Ishikawa (cell line): Measurements from ENCODE around the gene RCOR1.

Experiments used
- CEBPB ChIP-seq: IDR thresholded peaks from 2 replicates; pipeline ENCODE4 v1.6.1; 2012
- CREB1 ChIP-seq: IDR thresholded peaks from 2 replicates; pipeline ENCODE4 v1.6.1; 2012; ENCODE audit warnings: low read depth
- EGR1 ChIP-seq: IDR thresholded peaks from 2 replicates; pipeline ENCODE4 v1.6.1; 2012
- EP300 ChIP-seq: IDR thresholded peaks from 2 replicates; pipeline ENCODE4 v1.6.1; 2012; ENCODE audit warnings: borderline replicate concordance
- FOXM1 ChIP-seq: IDR thresholded peaks from 2 replicates; pipeline ENCODE4 v1.6.1; 2012; ENCODE audit warnings: low read depth, borderline replicate concordance
- NFIC ChIP-seq: IDR thresholded peaks from 2 replicates; pipeline ENCODE4 v1.6.1; 2012
- RAD21 ChIP-seq: IDR thresholded peaks from 2 replicates; pipeline ENCODE4 v1.6.1; 2012; ENCODE audit warnings: low read depth
- TAF1 ChIP-seq: IDR thresholded peaks from 2 replicates; pipeline ENCODE4 v1.6.1; 2012; ENCODE audit warnings: low read depth, mild to moderate bottlenecking
- TCF12 ChIP-seq: IDR thresholded peaks from 2 replicates; pipeline ENCODE4 v1.6.1; 2012; ENCODE audit warnings: low read depth
- TEAD4 ChIP-seq: IDR thresholded peaks from 2 replicates; pipeline ENCODE4 v1.6.1; 2012
- YY1 ChIP-seq: IDR thresholded peaks from 2 replicates; pipeline ENCODE4 v1.6.1; 2012; ENCODE audit warnings: low read depth
- ZBTB7A ChIP-seq: IDR thresholded peaks from 2 replicates; pipeline ENCODE4 v1.6.1; 2012; ENCODE audit warnings: low read depth
- TF ChIP-seq, protein P1 (sequence below): IDR thresholded peaks from 2 replicates; pipeline ENCODE4 v1.6.1; 2012; ENCODE audit warnings: low read depth, mild to moderate bottlenecking
- TF ChIP-seq, protein P2 (sequence below): IDR thresholded peaks from 2 replicates; pipeline ENCODE4 v1.6.1; 2012
- TF ChIP-seq, protein P3 (sequence below): IDR thresholded peaks from 2 replicates; pipeline ENCODE4 v1.6.1; 2012

RCOR1 gene

DNA sequence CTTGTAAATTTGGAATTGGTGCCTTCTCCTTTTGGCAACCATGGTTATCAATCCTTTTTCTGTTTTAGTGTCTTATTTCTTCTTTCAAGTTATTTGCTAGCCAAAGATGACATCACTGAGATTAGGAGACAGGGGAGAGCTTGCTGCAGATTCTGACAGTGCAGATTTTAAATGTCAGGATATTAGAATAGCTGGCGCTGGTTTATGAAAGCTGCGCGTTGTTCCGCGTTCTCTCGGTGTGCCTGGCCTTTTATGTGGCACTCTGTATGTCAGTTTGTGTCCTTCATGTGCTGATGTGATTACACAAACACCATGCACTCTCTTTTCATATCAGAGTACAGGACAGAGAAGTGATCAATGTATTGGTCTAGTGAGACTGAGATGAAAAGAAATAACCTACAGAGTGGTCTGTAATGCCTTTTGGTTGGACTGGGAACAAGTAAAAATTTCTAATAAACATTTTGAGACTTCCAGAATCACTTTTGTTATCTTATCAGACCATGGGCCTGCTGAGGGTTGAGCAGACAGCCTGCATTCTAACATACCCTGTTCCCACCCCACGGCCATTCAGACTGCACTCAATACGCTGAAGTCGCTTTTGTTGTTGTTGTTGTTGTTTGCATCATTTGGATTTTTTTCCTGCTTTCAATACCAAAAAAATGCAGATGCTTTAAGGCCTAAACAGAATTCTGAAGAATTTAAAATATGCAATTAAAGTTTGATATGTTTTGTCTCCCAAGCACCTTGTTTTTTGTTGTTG lies 135.1 kb downstream of the RCOR1 start:
- TF ChIP-seq, protein P1, sequence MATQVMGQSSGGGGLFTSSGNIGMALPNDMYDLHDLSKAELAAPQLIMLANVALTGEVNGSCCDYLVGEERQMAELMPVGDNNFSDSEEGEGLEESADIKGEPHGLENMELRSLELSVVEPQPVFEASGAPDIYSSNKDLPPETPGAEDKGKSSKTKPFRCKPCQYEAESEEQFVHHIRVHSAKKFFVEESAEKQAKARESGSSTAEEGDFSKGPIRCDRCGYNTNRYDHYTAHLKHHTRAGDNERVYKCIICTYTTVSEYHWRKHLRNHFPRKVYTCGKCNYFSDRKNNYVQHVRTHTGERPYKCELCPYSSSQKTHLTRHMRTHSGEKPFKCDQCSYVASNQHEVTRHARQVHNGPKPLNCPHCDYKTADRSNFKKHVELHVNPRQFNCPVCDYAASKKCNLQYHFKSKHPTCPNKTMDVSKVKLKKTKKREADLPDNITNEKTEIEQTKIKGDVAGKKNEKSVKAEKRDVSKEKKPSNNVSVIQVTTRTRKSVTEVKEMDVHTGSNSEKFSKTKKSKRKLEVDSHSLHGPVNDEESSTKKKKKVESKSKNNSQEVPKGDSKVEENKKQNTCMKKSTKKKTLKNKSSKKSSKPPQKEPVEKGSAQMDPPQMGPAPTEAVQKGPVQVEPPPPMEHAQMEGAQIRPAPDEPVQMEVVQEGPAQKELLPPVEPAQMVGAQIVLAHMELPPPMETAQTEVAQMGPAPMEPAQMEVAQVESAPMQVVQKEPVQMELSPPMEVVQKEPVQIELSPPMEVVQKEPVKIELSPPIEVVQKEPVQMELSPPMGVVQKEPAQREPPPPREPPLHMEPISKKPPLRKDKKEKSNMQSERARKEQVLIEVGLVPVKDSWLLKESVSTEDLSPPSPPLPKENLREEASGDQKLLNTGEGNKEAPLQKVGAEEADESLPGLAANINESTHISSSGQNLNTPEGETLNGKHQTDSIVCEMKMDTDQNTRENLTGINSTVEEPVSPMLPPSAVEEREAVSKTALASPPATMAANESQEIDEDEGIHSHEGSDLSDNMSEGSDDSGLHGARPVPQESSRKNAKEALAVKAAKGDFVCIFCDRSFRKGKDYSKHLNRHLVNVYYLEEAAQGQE = no peak
- TF ChIP-seq FOXM1 = no peak
- TF ChIP-seq TAF1 = no peak
- TF ChIP-seq YY1 = no peak
- no peak for TF ChIP-seq CREB1

DNA sequence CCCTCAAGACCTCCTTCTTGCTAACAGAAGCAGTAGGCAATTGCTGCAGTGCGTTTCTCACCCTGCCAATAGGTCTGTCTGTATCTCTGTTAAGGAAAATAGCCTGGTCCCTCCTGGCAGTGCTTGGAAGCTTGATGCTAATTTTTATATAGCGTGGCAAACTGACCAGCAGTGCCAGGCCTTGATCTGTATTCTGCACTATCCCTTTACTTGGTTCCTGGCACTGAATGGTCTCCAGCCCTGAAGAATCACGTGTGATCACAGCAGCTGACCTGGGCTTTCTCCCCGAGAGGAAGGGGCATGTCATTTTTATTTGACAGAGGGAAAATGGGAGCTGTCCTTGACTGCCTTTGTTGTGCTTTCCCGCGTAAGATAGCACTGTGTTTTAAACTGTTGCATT lies 136.1 kb downstream of the RCOR1 start:
- TF ChIP-seq EP300 (no peak), CREB1 (no peak), FOXM1 (no peak), CEBPB (no peak), RAD21 (no peak), TAF1 (no peak), NFIC (no peak), TEAD4 (no peak), TCF12 (no peak), EGR1 (no peak), YY1 (no peak), ZBTB7A (no peak)
- TF ChIP-seq, protein P2, sequence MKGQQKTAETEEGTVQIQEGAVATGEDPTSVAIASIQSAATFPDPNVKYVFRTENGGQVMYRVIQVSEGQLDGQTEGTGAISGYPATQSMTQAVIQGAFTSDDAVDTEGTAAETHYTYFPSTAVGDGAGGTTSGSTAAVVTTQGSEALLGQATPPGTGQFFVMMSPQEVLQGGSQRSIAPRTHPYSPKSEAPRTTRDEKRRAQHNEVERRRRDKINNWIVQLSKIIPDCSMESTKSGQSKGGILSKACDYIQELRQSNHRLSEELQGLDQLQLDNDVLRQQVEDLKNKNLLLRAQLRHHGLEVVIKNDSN = no peak
- TF ChIP-seq, protein P3, sequence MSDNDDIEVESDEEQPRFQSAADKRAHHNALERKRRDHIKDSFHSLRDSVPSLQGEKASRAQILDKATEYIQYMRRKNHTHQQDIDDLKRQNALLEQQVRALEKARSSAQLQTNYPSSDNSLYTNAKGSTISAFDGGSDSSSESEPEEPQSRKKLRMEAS = no peak
- TF ChIP-seq, protein P1 = no peak

DNA sequence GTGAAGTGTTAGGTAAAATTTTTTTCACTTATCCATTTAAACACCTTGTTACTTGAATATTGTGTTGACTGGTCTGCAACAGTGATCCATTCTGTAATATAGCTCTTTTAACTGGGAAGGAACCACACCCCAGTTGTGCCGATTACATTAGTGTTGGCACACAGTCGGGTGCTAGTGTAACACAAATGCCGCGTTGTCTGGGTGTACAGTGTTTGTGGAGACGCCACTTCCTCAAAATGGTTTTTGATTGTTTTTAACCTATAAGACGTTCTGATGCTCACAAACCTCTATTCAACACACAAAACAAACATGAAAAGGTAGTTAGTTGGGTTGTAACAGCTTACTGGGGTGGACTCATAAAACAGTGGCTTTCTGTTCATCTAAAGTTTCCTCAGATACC lies 136.8 kb downstream of the RCOR1 start:
- TF ChIP-seq, protein P3 = no peak
- TF ChIP-seq YY1 = no peak

DNA sequence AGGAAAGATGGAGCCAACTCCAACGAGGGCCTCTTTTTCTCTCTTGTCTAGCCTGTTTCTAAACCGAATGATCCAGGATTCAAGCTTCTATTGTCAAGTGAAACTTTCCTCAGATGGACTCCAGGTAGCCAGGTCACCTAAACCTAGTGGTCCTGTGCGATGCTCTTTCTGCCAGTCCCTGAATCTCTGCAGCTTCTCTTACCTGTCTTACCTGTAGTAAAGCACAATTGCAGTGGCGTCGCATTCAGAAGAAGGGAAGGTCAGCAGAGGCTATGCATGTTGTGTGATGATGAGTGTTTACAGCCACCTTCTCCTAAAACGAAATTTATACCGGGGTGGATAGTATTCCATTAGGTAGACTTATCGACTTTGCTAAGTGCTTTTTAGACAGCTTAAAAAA lies 137.4 kb downstream of the RCOR1 start:
- TF ChIP-seq RAD21 (no peak), YY1 (no peak), TEAD4 (no peak), ZBTB7A (no peak), TAF1 (no peak), CEBPB (no peak), NFIC (no peak), TCF12 (no peak)
- TF ChIP-seq, protein P2 = no peak
- TF ChIP-seq, protein P3 = no peak
- TF ChIP-seq, protein P1 = no peak
